ENCODE data around the gene IFFO2.

- TF ChIP-seq CTCF (IDR thresholded peaks at IDR 0.05): no peak
- no peak for TF ChIP-seq ZFX (IDR thresholded peaks at IDR 0.05; ENCODE audit: borderline replicate concordance)
Observed at GRCh38 chr1:18963968-18964367, 7.5 kb upstream of the IFFO2 start.

Measured in 22Rv1 (cell line).